Vagina (tissue), 2 donors: ENCODE measurements around the gene CTNND2.

Experiments
- POLR2A ChIP-seq, 2 donors: fragments of 450-650 bp; IDR thresholded peaks; one replicate each; pipeline ENCODE4 v1.6.1; 2017; ENCODE audit warnings: antibody characterized with exemption in 2 of 2, mild to moderate bottlenecking in 2 of 2, moderate library complexity in 2 of 2
- TF ChIP-seq, protein P1 (sequence below), 3 experiments: fragments of 450-650 bp in 2 of 3; fragments of 200-600 bp in 1 of 3; sonication (generic) in 1 of 3; IDR thresholded peaks; one replicate each; pipeline ENCODE4 v1.5.1; 2017 to 2019; ENCODE audit warnings: antibody characterized with exemption in 3 of 3, mild to moderate bottlenecking in 2 of 3, moderate library complexity in 2 of 3

DNA sequence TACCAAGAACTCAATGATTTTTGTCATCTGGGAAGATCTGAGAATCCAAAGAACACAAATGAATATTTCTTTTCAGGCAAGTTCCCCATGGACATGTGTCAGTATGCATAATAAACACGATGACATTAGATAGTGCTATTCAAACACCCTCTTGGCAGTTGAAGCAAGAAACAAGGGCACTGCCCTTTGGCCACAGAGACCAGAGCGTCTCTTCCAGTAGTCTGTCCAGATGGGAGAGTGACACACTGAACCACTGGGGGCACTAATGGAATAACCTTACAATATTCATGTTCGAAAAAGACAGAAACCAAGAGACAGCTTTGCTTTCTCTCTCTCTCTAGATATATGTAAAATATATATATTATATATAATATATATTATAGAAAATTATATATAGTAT lies 301.9 kb downstream of the CTNND2 start:
- TF ChIP-seq, protein P1, sequence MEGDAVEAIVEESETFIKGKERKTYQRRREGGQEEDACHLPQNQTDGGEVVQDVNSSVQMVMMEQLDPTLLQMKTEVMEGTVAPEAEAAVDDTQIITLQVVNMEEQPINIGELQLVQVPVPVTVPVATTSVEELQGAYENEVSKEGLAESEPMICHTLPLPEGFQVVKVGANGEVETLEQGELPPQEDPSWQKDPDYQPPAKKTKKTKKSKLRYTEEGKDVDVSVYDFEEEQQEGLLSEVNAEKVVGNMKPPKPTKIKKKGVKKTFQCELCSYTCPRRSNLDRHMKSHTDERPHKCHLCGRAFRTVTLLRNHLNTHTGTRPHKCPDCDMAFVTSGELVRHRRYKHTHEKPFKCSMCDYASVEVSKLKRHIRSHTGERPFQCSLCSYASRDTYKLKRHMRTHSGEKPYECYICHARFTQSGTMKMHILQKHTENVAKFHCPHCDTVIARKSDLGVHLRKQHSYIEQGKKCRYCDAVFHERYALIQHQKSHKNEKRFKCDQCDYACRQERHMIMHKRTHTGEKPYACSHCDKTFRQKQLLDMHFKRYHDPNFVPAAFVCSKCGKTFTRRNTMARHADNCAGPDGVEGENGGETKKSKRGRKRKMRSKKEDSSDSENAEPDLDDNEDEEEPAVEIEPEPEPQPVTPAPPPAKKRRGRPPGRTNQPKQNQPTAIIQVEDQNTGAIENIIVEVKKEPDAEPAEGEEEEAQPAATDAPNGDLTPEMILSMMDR (IDR thresholded peaks at IDR 0.05) = no peak
- no peak for TF ChIP-seq POLR2A (IDR thresholded peaks at IDR 0.05)
